NOMO-1 (cell line): Measurements from ENCODE around the gene RADX.
"Not testable (repeated sequence)": the region's sequence is repeated elsewhere in the genome, so short reads cannot be mapped to it uniquely, and the experiment has no call there.

Experiments used
- DNase-seq, 2 experiments: peaks; one replicate each; lab custom pipeline; 2025; ENCODE audit not compliant: unreplicated experiment in 2 of 2; lab: John Stamatoyannopoulos, UW

The RADX gene

GRCh38 chrX:106611679-106612392 is at the start of gene RADX:
RADX (plus strand) TSS chrX:106611978; CDS start chrX:106612081, 103 bp downstream.
- DNase-seq, result peak; percentile 9 to 11

- no peak for DNase-seq
Observed at GRCh38 chrX:106564986-106565385, 46.8 kb upstream of the RADX start.

- no peak for DNase-seq
Observed at GRCh38 chrX:106566362-106566761, 45.4 kb upstream of the RADX start.

GRCh38 chrX:106581856-106582255 is 29.9 kb upstream of the RADX start:
- no peak for DNase-seq

- no peak for DNase-seq
Observed at GRCh38 chrX:106585478-106585877, 26.3 kb upstream of the RADX start.

GRCh38 chrX:106588801-106589200 is 23.0 kb upstream of the RADX start:
- no peak for DNase-seq

- DNase-seq, result no peak
Observed at GRCh38 chrX:106599411-106599810, 12.4 kb upstream of the RADX start.

- no peak for DNase-seq
Observed at GRCh38 chrX:106606571-106606970, 5.2 kb upstream of the RADX start.

GRCh38 chrX:106608016-106608415 is 3.8 kb upstream of the RADX start:
- no peak for DNase-seq

- DNase-seq, result no peak
Observed at GRCh38 chrX:106611317-106611678, 480 bp upstream of the RADX start.

GRCh38 chrX:106612393-106612763 is 600 bp downstream of the RADX start:
- DNase-seq, result no peak

GRCh38 chrX:106613277-106613676 is 1.5 kb downstream of the RADX start:
- DNase-seq, result no peak

GRCh38 chrX:106615041-106615440 is 3.3 kb downstream of the RADX start:
- DNase-seq, result no peak

GRCh38 chrX:106619797-106620196 is 8.0 kb downstream of the RADX start:
- DNase-seq, result no peak

GRCh38 chrX:106621836-106622235 is 10.1 kb downstream of the RADX start:
- DNase-seq, result no peak

- DNase-seq, result no peak
Observed at GRCh38 chrX:106626789-106627188, 15.0 kb downstream of the RADX start.

GRCh38 chrX:106631615-106632014 is 19.8 kb downstream of the RADX start:
- no peak for DNase-seq

- DNase-seq, result no peak
Observed at GRCh38 chrX:106649523-106650428, 38.0 kb downstream of the RADX start.

- DNase-seq, result not testable (repeated sequence)
Observed at GRCh38 chrX:106653625-106654024, 41.8 kb downstream of the RADX start.

GRCh38 chrX:106670631-106671030 is 58.9 kb downstream of the RADX start:
- DNase-seq, result no peak

GRCh38 chrX:106672527-106672926 is 60.7 kb downstream of the RADX start:
- no peak for DNase-seq

- DNase-seq, result no peak
Observed at GRCh38 chrX:106680716-106681115, 68.9 kb downstream of the RADX start.
